Lung (tissue), 12 donors: Measurements from ENCODE around the gene SGSM2. TPM values are rescaled to one million over a fixed set of nuclear protein-coding genes. Genes with fewer than 3 reads are reported as not detected.

Experiments
- ATAC-seq: fragments of 200-7000 bp; cut with Tn5 transposase; one replicate; pipeline ENCODE4 v1.9.1; 2020; ENCODE audit warnings: moderate number of reproducible peaks; ENCODE audit not compliant: insufficient read depth, low FRiP score
- DNase-seq, 3 donors: peaks; one replicate each; pipeline ENCODE4 v3.0.0-alpha.2; 2013 to 2017
- H3K27ac ChIP-seq, 2 donors: one replicate each; pipeline ENCODE4 v1.5.1; 2013; ENCODE audit warnings: mild to moderate bottlenecking in 2 of 2, moderate library complexity in 2 of 2, control low read depth in 1 of 2, inconsistent platforms in 1 of 2, low read depth in 1 of 2, low read length in 1 of 2
- H3K27me3 ChIP-seq, 3 donors: one replicate each; pipeline ENCODE4 v1.5.1; 2013; ENCODE audit warnings: low read length in 2 of 3; ENCODE audit not compliant: control insufficient read depth in 3 of 3, insufficient read depth in 3 of 3
- H3K36me3 ChIP-seq, 4 donors: one replicate each; pipeline ENCODE4 v1.5.1; 2013; ENCODE audit warnings: low read length in 4 of 4, mild to moderate bottlenecking in 1 of 4, moderate library complexity in 1 of 4; ENCODE audit not compliant: control insufficient read depth in 4 of 4, insufficient read depth in 4 of 4
- H3K4me1 ChIP-seq, 5 donors: one replicate each; pipeline ENCODE4 v1.5.1; 2013; ENCODE audit warnings: low read length in 5 of 5, mild to moderate bottlenecking in 2 of 5, moderate library complexity in 1 of 5; ENCODE audit not compliant: control insufficient read depth in 5 of 5, insufficient read depth in 5 of 5
- H3K4me3 ChIP-seq: one replicate; pipeline ENCODE4 v1.5.1; 2013; ENCODE audit warnings: mild to moderate bottlenecking, control low read depth, moderate library complexity
- H3K9ac ChIP-seq, 2 donors: one replicate each; pipeline ENCODE4 v1.5.1; 2013; ENCODE audit warnings: low read length in 2 of 2, control low read depth in 1 of 2; ENCODE audit not compliant: insufficient read depth in 1 of 2
- H3K9me3 ChIP-seq, 4 donors: one replicate each; pipeline ENCODE4 v1.5.1; 2013; ENCODE audit warnings: low read length in 3 of 4, mild to moderate bottlenecking in 1 of 4, moderate library complexity in 1 of 4; ENCODE audit not compliant: control insufficient read depth in 4 of 4, insufficient read depth in 3 of 4
- WGBS, 2 donors: extraction: QIAGEN DNeasy Blood & Tissue Kit; methylation state at CpG; one replicate each; pipeline ENCODE4 v1.1.7; 2013; 5-methylcytosine and 5-hydroxymethylcytosine counted together
- polyA plus RNA-seq, 2 donors: library from polyadenylated mRNA; stranded (reverse); fragments of 200-250 nt; gene quantifications; one replicate each; pipeline ENCODE4 v1.2.1, GENCODE V29; 2013
- total RNA-seq, 2 donors: library from RNA; depleted of rRNA in 1 of 2; stranded (reverse); fragments of >200 nt in 1 of 2; gene quantifications; one replicate each; pipeline ENCODE4 v1.2.1, GENCODE V29; 2014 to 2021
- TF ChIP-seq, protein P1 (sequence below): IDR thresholded peaks from 2 replicates; pipeline ENCODE4 v1.5.1; 2012; ENCODE audit warnings: mild to moderate bottlenecking; ENCODE audit errors: control extremely low read depth, extremely low read depth
- donor health status: control.
- donor health status: control.
- donor health status: Bipolar disorder and iron deficiency.
- donor health status: healthy.
- donor health status: DM: yes; HTN: yes; CAD: no.

Gene SGSM2
- total and polyA plus RNA-seq, 4 donors = 33.1 to 60.8 (median 52.4) TPM

DNA sequence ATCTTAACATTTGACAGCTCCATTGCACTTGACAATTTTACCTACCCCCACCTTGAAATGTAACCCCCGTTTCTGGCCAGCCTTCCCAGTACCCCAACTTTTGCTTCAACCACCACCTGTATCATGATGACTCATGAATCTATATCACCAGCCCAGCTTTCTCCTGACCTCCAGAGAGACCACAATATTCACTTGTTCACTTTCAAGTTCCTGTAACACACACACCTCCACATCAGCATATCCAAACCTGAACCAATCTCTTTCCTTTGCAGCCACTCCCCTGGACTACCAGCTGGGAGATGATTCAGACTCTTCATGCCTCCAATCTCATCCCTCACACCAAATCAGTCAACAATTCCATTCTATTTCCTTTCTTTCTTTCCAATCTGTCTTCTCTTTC, 41.7 kb upstream of the SGSM2 start:
- TF ChIP-seq, protein P1, sequence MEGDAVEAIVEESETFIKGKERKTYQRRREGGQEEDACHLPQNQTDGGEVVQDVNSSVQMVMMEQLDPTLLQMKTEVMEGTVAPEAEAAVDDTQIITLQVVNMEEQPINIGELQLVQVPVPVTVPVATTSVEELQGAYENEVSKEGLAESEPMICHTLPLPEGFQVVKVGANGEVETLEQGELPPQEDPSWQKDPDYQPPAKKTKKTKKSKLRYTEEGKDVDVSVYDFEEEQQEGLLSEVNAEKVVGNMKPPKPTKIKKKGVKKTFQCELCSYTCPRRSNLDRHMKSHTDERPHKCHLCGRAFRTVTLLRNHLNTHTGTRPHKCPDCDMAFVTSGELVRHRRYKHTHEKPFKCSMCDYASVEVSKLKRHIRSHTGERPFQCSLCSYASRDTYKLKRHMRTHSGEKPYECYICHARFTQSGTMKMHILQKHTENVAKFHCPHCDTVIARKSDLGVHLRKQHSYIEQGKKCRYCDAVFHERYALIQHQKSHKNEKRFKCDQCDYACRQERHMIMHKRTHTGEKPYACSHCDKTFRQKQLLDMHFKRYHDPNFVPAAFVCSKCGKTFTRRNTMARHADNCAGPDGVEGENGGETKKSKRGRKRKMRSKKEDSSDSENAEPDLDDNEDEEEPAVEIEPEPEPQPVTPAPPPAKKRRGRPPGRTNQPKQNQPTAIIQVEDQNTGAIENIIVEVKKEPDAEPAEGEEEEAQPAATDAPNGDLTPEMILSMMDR = no peak
- no peak for ATAC-seq
- Histone ChIP-seq H3K9ac (no peak overlapping the region), H3K4me3 (no peak overlapping the region), H3K27ac (no peak overlapping the region), H3K36me3 (peaks cover 22 to 60% (median 35%) of the 10 kb centered on the region in 4 donors), H3K9me3 (no peaks in the 10 kb centered on the region), H3K27me3 (no peaks in the 10 kb centered on the region), H3K4me1 (no peaks in the 10 kb centered on the region)
- DNase-seq = no peak
- WGBS, 2 donors = 79 to 88% methylated on average over 1 of the region's 1 CpG

DNA sequence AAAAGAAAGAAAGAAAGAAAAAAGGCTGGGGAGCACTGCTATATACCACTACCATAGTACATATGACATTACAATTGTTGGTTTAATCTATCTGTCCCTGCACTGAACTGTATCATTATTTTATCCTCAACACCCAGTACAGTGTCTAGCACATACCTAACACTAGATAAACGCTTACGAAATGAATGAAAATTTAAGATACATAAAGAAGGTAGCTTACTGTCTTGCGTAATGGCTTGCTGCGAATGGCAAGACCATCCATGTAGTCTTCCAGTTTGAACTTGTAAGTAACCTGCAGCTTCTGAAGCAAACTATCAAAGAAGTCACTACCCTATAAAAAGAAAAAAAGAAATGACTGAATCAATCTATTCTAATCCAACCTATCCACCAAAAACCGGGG, 40.3 kb upstream of the SGSM2 start:
- Histone ChIP-seq H3K9ac (no peak overlapping the region), H3K36me3 (peaks cover 22 to 52% (median 28%) of the 10 kb centered on the region in 4 donors), H3K27me3 (no peaks in the 10 kb centered on the region), H3K4me3 (no peak overlapping the region), H3K27ac (no peak overlapping the region), H3K9me3 (no peaks in the 10 kb centered on the region), H3K4me1 (peaks cover 0 to 5% (median 3%) of the 10 kb centered on the region in 5 donors)
- TF ChIP-seq, protein P1 = no peak
- ATAC-seq = no peak
- DNase-seq = no peak
- WGBS, 2 donors = 89 to 92% methylated on average over 5 of the region's 5 CpGs

DNA sequence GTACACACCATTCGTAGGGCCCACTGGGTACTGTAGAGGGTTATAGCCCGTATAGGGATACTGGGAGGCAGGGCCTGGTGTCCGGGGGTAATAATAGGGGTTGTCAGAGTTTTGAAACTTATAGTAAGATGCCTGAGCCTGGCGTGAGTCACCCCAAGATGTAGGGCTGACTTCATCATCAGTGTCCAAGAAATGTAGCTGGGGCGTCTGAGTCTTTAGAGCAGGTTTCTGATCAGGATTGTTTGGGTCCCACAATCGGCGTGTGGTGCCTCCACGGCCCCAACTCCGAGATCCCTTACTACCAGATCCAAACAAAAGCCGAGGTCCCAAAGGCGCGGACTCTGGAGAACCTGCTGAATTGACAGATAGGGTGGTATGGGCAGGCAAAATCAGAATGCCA, 38.2 kb upstream of the SGSM2 start:
- 96 to 97% methylated on average over 12 of the region's 12 CpGs for WGBS, 2 donors
- DNase-seq (no peak), ATAC-seq (no peak)
- Histone ChIP-seq H3K4me3 (no peak overlapping the region), H3K27me3 (no peaks in the 10 kb centered on the region), H3K36me3 (peaks cover 19 to 41% (median 20%) of the 10 kb centered on the region in 4 donors), H3K27ac (no peak overlapping the region), H3K9me3 (no peaks in the 10 kb centered on the region), H3K4me1 (peaks cover 0 to 12% (median 5%) of the 10 kb centered on the region in 5 donors), H3K9ac (no peak overlapping the region)
- TF ChIP-seq, protein P1 = no peak

DNA sequence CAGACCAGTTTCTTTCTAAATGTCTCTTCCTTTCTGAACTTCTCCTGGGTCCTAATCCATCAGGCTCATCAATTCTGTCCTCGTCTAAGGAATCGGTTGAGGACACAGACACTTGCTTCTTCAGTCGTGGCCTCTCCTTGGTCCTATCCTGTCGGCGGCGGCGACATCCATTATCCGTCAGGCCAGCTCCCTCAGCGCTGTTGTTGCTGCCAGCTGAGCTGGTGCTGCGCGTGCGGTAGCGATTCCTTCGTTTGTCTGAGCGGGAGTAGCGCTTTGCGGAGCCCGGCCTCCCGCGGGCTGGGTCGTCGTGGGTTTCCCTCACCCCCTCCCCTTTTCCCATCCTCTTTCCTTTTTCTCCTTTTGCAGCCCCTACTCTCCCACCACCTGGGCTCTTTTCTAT, 37.5 kb upstream of the SGSM2 start:
- no peak for ATAC-seq
- Histone ChIP-seq H3K27ac (no peak overlapping the region), H3K4me3 (no peak overlapping the region), H3K27me3 (no peaks in the 10 kb centered on the region), H3K9ac (no peak overlapping the region), H3K36me3 (peaks cover 16 to 40% (median 18%) of the 10 kb centered on the region in 4 donors), H3K9me3 (no peaks in the 10 kb centered on the region), H3K4me1 (peaks cover 0 to 12% (median 5%) of the 10 kb centered on the region in 5 donors)
- 90 to 91% methylated on average over 22 of the region's 22 CpGs for WGBS, 2 donors
- TF ChIP-seq, protein P1 = no peak
- no peak for DNase-seq
